Measurements from ENCODE around the gene WSB2. TPM values are rescaled to one million over a fixed set of nuclear protein-coding genes. Genes with fewer than 3 reads are reported as not detected.

Gene WSB2
- total and polyA plus RNA-seq, 4 donors, result 103 to 250 (median 231) TPM

DNA sequence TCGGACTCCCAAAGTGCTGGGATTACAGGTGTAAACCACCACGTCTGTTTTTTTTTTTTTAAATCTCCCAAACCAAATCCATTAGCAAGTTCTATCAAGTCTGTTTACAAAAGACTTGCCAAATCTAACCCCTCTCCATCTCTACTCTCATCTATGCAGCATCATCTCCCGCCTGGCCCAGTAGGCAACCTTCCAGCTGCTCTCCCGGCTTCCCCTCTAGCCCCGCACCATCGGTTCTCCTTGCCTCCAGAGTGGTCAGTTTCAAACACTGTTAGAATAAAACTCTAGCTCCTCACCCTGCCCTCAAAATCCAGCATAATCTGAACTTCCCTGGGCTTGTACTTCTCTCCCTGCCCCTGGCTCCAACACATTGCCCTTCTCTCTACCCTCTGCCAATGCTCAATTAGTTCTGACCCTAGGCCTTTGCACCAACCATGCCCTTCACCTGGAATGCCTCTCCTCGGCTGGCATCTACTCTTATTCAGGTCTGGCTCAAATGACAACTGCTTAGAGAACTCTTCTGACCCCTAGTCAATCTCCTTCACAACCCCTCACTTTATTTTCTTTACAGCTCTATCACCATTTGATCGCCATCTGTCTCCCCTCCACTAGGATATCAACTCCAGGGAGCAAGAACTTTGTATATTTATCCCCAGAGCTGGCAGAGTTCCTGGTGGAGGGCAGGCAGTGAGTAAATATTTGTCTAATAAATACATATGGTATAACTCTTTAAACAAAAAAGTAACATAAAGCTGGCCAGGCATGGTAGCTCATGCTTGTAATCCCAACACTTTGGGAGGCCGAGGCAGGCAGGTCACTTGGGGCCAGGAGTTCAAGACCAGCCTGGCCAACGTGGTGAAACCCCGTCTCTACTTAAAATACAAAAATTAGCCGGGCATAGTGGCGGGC is 4.9 kb downstream of the WSB2 start:
- Histone ChIP-seq H3K36me3 (ENCODE audit: control insufficient read depth, insufficient read depth, low read length) (peaks cover 7% of the 10 kb centered on the region), H3K27me3 (ENCODE audit: control insufficient read depth, insufficient read depth, low read length) (no peaks in the 10 kb centered on the region), H3K9me3 (ENCODE audit: control insufficient read depth, insufficient read depth, low read length) (no peaks in the 10 kb centered on the region), H3K27ac (ENCODE audit: low read depth, low read length) (no peak overlapping the region), H3K4me3 (ENCODE audit: low read depth, low read length) (no peak overlapping the region), H3K4me1 (ENCODE audit: control insufficient read depth, insufficient read depth, low read length) (peaks cover 5% of the 10 kb centered on the region)
- 89% methylated on average over 10 of the region's 13 CpGs for WGBS (ENCODE audit: insufficient coverage)
- DNase-seq (ENCODE audit: low read depth in 4 of 6, low spot score in 6 of 6), result no peak

DNA sequence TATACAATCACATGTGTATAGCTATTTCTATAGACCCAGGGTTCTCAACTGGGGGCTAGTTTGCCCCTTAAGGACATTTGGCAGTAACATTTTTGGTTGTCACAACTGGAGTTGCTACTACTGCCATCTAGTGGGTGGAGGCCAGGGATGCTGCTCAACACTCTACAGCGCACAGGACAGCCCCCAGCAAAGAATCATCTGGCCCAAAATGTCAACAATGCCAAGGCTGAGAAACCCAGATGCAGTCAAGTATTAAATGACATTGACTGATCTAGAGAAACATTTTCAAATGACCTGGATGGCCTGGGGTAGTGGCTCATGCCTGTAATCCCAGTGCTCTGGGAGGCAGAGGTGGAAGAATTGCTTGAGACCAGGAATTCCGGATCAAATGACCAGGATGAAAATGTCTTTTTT is 5.8 kb downstream of the WSB2 start:
- H3K4me3 ChIP-seq (ENCODE audit: low read depth, low read length), result no peak overlapping the region
- no peaks in the 10 kb centered on the region for H3K27me3 ChIP-seq (ENCODE audit: control insufficient read depth, insufficient read depth, low read length)
- peaks cover 12% of the 10 kb centered on the region for H3K36me3 ChIP-seq (ENCODE audit: control insufficient read depth, insufficient read depth, low read length)
- H3K4me1 ChIP-seq (ENCODE audit: control insufficient read depth, insufficient read depth, low read length), result no peaks in the 10 kb centered on the region
- no peaks in the 10 kb centered on the region for H3K9me3 ChIP-seq (ENCODE audit: control insufficient read depth, insufficient read depth, low read length)
- no peak overlapping the region for H3K27ac ChIP-seq (ENCODE audit: low read depth, low read length)
- 80% methylated on average over 1 of the region's 2 CpGs for WGBS (ENCODE audit: insufficient coverage)
- peak in 2 of 6 donors; percentile 22 to 50 for DNase-seq (ENCODE audit: low read depth in 4 of 6, low spot score in 6 of 6)

DNA sequence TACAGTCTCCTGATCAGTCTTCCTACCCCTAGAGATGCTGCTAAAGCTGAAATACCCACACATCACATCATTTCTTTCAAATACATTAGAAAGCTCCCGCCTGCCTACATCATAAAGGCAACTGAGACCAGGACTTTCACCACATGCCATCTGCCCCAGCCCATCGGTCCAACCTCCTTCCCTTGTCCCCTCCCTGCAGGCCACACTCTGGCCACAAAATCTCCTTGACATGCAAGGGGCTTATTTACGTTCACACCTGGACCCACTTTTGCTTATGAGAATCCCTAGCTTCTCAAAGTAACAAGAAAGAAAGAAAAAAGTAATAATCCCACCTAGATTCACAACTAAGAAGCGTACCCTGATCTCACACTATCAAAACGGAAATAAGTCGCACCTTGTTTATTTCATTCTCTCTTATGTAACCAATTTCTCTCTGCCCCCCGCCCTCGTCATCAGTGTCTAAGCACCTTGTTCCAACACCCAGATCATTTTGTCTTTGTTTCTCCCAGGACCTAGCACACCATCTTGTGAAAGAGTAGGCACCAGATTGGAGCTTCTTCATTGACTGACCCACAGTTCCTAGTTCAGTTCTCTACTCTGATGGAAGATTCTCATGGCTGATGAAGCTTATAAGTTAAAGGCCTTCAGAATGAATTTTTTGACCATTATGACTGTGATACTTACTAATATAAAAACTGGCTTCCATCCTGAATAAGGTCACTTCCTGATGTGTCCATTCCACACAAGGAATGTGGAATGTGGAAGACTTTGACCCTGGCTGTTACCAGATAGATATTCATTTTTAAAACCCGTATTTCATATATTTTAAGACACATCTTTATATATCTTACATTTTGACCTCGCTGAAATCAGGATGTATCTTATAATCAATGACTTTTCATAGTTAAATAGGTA is 7.7 kb downstream of the WSB2 start:
- peak overlapping the region; percentile 61 for H3K27ac ChIP-seq (ENCODE audit: low read depth, low read length)
- H3K4me3 ChIP-seq (ENCODE audit: low read depth, low read length), result no peak overlapping the region
- H3K36me3 ChIP-seq (ENCODE audit: control insufficient read depth, insufficient read depth, low read length), result peaks cover 22% of the 10 kb centered on the region
- no peaks in the 10 kb centered on the region for H3K4me1 ChIP-seq (ENCODE audit: control insufficient read depth, insufficient read depth, low read length)
- 91% methylated on average over 7 of the region's 10 CpGs for WGBS (ENCODE audit: insufficient coverage)
- DNase-seq (ENCODE audit: low read depth in 4 of 6, low spot score in 6 of 6), result no peak
- no peaks in the 10 kb centered on the region for H3K9me3 ChIP-seq (ENCODE audit: control insufficient read depth, insufficient read depth, low read length)
- no peaks in the 10 kb centered on the region for H3K27me3 ChIP-seq (ENCODE audit: control insufficient read depth, insufficient read depth, low read length)

DNA sequence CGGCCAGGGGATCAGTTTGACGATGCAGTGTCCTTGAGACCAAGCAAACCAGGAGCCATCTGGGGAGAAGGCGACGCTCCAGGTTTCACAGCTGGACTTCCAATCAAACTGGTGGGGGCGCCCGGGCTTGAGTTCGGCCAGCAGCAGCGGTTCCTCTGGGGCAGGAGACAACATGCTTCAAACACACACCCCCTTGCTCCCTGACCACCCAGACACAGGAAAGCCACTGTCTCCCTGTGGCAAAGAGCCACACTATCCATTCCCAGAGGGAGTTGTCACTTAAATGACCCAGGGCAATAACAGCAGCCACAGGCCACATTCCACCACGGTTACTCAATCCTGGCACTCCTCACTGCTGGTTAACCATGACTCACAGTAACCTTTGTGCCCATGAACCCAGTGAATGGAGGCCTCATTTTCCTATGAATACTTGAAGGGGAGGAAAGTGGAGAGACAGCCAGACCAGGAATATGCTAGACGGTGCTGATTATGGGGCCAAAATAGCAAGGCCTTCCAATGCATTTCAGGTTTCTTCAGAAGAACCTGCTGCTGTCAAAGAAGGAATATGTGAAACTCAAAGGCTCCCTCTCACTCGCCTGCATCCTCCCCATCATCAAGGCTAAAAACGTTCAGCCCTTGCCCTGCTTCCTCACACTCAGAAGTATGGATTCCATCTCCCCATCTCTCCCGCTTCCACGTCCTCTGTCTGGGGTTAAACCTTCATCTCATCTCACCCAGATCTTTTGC is 8.5 kb downstream of the WSB2 start:
- H3K27ac ChIP-seq (ENCODE audit: low read depth, low read length), result peak overlapping the region; percentile 61
- 68% methylated on average over 13 of the region's 14 CpGs for WGBS (ENCODE audit: insufficient coverage)
- H3K27me3 ChIP-seq (ENCODE audit: control insufficient read depth, insufficient read depth, low read length), result no peaks in the 10 kb centered on the region
- no peaks in the 10 kb centered on the region for H3K9me3 ChIP-seq (ENCODE audit: control insufficient read depth, insufficient read depth, low read length)
- DNase-seq (ENCODE audit: low read depth in 4 of 6, low spot score in 6 of 6), result peak in 1 of 6 donors; percentile 75
- peaks cover 28% of the 10 kb centered on the region for H3K36me3 ChIP-seq (ENCODE audit: control insufficient read depth, insufficient read depth, low read length)
- H3K4me1 ChIP-seq (ENCODE audit: control insufficient read depth, insufficient read depth, low read length), result no peaks in the 10 kb centered on the region
- no peak overlapping the region for H3K4me3 ChIP-seq (ENCODE audit: low read depth, low read length)

DNA sequence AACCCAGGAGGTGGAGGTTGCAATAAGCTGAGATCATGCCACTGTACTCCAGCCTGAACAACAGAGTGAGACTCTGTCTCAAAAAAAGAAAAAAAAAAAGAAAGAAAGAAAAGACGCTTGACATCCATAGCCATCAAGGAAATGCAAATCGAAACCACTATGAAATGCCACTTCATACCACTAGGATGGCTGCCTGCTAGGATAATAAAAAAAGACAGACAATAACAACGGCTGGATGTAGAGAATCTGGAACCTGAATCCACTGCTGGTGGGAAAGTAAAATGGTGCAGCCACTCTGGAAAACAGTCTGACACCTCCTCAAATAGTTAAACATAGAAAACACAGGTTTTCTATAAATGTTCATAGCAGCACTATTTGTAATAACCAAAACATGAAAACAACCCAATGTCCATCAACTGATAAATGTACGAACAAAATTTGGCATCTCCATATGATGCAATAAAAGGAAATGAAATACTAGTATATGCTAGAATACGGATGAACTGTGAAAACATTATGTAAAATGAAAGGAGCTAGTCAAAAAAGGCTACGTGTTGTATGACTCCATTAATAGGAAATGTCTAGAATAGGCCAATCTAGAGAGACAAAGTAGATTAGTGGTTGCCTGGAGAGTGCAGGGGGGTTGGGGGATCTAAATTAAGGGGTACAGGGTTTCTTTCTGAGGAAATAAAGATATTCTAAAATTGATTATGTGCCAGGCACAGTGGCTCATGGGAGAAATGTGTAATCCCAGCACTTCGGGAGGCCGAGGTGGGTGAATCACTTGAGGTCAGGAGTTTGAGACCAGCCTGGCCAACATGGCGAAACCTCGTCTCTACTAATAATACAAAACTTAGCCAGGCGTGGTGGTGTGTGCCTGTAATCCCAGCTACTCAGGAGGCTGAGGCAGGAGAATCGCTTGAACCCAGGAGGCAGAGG is 9.7 kb downstream of the WSB2 start:
- no peaks in the 10 kb centered on the region for H3K27me3 ChIP-seq (ENCODE audit: control insufficient read depth, insufficient read depth, low read length)
- H3K4me3 ChIP-seq (ENCODE audit: low read depth, low read length), result no peak overlapping the region
- 95% methylated on average over 4 of the region's 12 CpGs for WGBS (ENCODE audit: insufficient coverage)
- DNase-seq (ENCODE audit: low read depth in 4 of 6, low spot score in 6 of 6), result no peak
- no peaks in the 10 kb centered on the region for H3K9me3 ChIP-seq (ENCODE audit: control insufficient read depth, insufficient read depth, low read length)
- H3K36me3 ChIP-seq (ENCODE audit: control insufficient read depth, insufficient read depth, low read length), result peaks cover 35% of the 10 kb centered on the region
- H3K27ac ChIP-seq (ENCODE audit: low read depth, low read length), result no peak overlapping the region
- no peaks in the 10 kb centered on the region for H3K4me1 ChIP-seq (ENCODE audit: control insufficient read depth, insufficient read depth, low read length)

DNA sequence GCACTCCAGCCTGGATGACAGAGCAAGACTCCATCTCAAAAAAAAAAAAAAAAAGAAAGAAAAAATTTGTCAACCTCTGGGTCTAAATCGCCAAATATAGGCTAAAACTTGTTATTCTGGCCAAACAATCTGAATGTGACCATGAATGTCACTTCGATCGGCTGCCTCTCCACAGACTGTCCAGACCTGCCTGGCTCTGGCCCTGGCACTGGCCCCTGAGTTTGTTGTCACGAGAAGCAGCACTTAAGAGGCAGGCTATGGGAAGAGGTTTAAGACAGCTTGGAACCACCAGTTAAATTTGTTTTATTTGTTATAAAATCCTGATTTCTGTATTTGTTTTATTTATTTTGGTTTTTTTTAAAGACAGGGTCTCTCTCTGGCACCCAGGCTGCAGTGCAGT is 14.5 kb downstream of the WSB2 start:
- H3K27ac ChIP-seq (ENCODE audit: low read depth, low read length), result no peak overlapping the region

DNA sequence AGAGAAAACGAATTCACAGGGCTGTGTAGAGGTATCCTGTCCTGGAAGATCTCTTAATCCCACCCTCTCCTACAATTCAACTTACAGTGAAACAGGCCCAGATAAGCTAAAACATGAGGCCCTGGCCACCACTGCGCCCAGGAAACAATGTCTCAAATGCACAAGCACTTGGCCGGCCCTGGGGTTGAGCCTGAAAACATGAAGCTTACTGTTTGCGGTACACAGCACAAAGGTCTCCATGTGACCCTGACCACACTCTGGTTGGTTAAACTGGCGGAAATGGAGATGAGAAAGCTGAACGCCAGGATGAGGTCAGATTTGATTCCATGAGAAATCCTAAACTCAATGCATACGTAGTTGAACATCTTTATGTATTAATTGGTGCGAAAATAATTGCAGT is 16.4 kb downstream of the WSB2 start:
- no peak overlapping the region for H3K27ac ChIP-seq (ENCODE audit: low read depth, low read length)

More for the DNA sequence above, 14.5 kb downstream of the WSB2 start:
- no peaks in the 10 kb centered on the region for H3K9me3 ChIP-seq (ENCODE audit: control insufficient read depth, insufficient read depth, low read length)
- DNase-seq (ENCODE audit: low read depth in 4 of 6, low spot score in 6 of 6), result no peak
- no peak overlapping the region for H3K4me3 ChIP-seq (ENCODE audit: low read depth, low read length)
- H3K36me3 ChIP-seq (ENCODE audit: control insufficient read depth, insufficient read depth, low read length), result peaks cover 52% of the 10 kb centered on the region
- no peaks in the 10 kb centered on the region for H3K27me3 ChIP-seq (ENCODE audit: control insufficient read depth, insufficient read depth, low read length)
- WGBS (ENCODE audit: insufficient coverage), result 95% methylated on average over 3 of the region's 4 CpGs
- no peaks in the 10 kb centered on the region for H3K4me1 ChIP-seq (ENCODE audit: control insufficient read depth, insufficient read depth, low read length)

DNA sequence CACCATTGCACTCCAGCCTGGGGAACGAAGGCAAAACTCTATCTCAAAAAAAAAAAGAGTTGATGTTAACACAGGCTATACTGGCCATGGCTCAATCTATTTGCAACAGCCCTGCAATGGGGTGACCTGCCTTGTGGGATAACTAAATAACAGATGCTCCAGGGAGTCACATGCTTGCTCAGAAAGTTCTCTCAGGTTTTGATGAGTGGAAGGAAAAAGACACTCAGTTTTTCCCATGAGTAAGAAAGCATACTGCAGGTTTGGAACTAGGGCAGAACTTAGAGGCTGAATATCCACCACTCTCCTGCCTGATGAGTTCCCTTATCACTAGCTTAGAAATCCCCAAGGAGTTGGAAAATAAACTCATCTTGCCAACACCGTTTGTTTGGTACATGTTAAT is 16.9 kb downstream of the WSB2 start:
- WGBS (ENCODE audit: insufficient coverage), result 80% methylated on average over 1 of the region's 2 CpGs
- Histone ChIP-seq H3K27ac (ENCODE audit: low read depth, low read length) (no peak overlapping the region), H3K4me1 (ENCODE audit: control insufficient read depth, insufficient read depth, low read length) (no peaks in the 10 kb centered on the region), H3K36me3 (ENCODE audit: control insufficient read depth, insufficient read depth, low read length) (peaks cover 60% of the 10 kb centered on the region), H3K4me3 (ENCODE audit: low read depth, low read length) (no peak overlapping the region), H3K27me3 (ENCODE audit: control insufficient read depth, insufficient read depth, low read length) (no peaks in the 10 kb centered on the region), H3K9me3 (ENCODE audit: control insufficient read depth, insufficient read depth, low read length) (no peaks in the 10 kb centered on the region)
- DNase-seq (ENCODE audit: low read depth in 4 of 6, low spot score in 6 of 6), result no peak

More for the DNA sequence above, 16.4 kb downstream of the WSB2 start:
- DNase-seq (ENCODE audit: low read depth in 4 of 6, low spot score in 6 of 6), result no peak
- H3K36me3 ChIP-seq (ENCODE audit: control insufficient read depth, insufficient read depth, low read length), result peaks cover 61% of the 10 kb centered on the region
- WGBS (ENCODE audit: insufficient coverage), result 93% methylated on average over 3 of the region's 8 CpGs
- H3K4me1 ChIP-seq (ENCODE audit: control insufficient read depth, insufficient read depth, low read length), result no peaks in the 10 kb centered on the region
- H3K9me3 ChIP-seq (ENCODE audit: control insufficient read depth, insufficient read depth, low read length), result no peaks in the 10 kb centered on the region
- H3K4me3 ChIP-seq (ENCODE audit: low read depth, low read length), result no peak overlapping the region
- no peaks in the 10 kb centered on the region for H3K27me3 ChIP-seq (ENCODE audit: control insufficient read depth, insufficient read depth, low read length)
